ENCODE measurements around the gene CRB3.

DNA sequence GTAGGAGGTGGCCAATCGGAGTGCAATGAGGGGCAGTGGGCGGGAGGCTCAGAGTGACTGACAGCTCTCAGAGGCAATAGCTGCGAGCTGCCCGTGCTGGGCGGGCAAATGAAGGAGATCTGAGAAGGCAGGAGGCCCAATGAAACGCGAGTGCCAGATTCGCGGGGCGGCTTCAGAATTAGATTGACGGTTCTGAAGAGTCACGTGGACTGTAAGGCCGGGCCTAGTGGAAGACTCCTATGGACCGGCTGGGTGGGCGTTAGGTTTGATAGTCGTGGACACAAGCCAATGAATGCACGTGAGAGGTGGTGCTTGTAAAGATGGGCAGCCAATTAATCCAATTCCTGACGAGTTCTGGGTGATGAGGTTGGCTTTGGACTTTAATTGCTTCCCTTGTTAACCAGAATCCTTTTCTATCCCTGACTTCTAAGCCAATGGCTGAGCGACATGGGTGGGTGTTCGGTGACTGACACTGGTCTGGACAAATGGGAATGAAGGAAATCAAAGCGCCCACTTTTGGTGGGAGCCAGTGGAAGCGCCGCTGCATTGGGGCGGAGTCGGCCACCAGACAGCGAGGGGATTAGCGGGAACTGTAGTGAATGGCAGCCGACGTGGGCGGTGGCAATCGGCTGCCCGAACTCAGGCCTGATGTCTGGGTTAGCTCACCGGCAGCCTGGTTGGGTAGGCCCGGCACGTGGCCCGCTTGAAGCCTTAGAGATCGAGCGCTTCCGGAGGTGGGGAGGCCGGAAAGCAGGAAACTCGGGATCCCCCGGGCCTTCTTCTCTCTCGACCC lies 38.9 kb upstream of the CRB3 start:
- TF ChIP-seq, protein P1, sequence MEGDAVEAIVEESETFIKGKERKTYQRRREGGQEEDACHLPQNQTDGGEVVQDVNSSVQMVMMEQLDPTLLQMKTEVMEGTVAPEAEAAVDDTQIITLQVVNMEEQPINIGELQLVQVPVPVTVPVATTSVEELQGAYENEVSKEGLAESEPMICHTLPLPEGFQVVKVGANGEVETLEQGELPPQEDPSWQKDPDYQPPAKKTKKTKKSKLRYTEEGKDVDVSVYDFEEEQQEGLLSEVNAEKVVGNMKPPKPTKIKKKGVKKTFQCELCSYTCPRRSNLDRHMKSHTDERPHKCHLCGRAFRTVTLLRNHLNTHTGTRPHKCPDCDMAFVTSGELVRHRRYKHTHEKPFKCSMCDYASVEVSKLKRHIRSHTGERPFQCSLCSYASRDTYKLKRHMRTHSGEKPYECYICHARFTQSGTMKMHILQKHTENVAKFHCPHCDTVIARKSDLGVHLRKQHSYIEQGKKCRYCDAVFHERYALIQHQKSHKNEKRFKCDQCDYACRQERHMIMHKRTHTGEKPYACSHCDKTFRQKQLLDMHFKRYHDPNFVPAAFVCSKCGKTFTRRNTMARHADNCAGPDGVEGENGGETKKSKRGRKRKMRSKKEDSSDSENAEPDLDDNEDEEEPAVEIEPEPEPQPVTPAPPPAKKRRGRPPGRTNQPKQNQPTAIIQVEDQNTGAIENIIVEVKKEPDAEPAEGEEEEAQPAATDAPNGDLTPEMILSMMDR (IDR thresholded peaks at IDR 0.05): no peak
- no peak for TF ChIP-seq POLR2A (IDR thresholded peaks at IDR 0.05)

Data from lower leg skin (tissue), 3 donors.